K562 (cell line): ENCODE measurements around the gene CERS6. TPM values are rescaled to one million over a fixed set of nuclear protein-coding genes. Genes with fewer than 3 reads are reported as not detected.

ENCODE experiments used
- ARHGAP35 ChIP-seq: fragments of 450-650 bp; IDR thresholded peaks from 2 replicates; pipeline ENCODE4 v1.6.1; 2018; ENCODE audit not compliant: partially characterized antibody
- BACH1 ChIP-seq: fragments of 200-800 bp; sonication (Bioruptor generic); IDR thresholded peaks from 2 replicates; pipeline ENCODE4 v1.6.1; 2016; ENCODE audit warnings: missing genetic modification characterization, missing compliant biosample characterization
- BDP1 ChIP-seq: IDR thresholded peaks from 3 replicates; pipeline ENCODE4 v1.6.1; 2011; ENCODE audit not compliant: insufficient read length, insufficient read depth
- BRD9 ChIP-seq: fragments of 450-650 bp; IDR thresholded peaks from 2 replicates; pipeline ENCODE4 v1.6.1; 2018; ENCODE audit warnings: low read depth; ENCODE audit not compliant: partially characterized antibody
- C11orf30 ChIP-seq: fragments of 450-650 bp; IDR thresholded peaks from 2 replicates; pipeline ENCODE4 v1.6.1; 2016; ENCODE audit warnings: low read depth, mild to moderate bottlenecking
- HMG20A ChIP-seq: fragments of 450-650 bp; formaldehyde crosslinking; conservative IDR thresholded peaks from 2 replicates; pipeline ENCODE4 v1.4.0; 2020; ENCODE audit warnings: mild to moderate bottlenecking, mixed read lengths
- HNRNPLL ChIP-seq: fragments of 200-400 bp; formaldehyde crosslinking; IDR thresholded peaks from 2 replicates; pipeline ENCODE4 v1.6.1; 2017; ENCODE audit warnings: low read length, low read depth, mild to moderate bottlenecking; ENCODE audit not compliant: poor library complexity, severe bottlenecking
- IFI16 ChIP-seq: fragments of 250-450 bp; sonication (Bioruptor Pico); IDR thresholded peaks from 2 replicates; pipeline ENCODE4 v2.1.2; 2022; ENCODE audit warnings: mild to moderate bottlenecking, inconsistent platforms
- KLF13 ChIP-seq: fragments of 450-650 bp; IDR thresholded peaks from 2 replicates; pipeline ENCODE4 v1.6.1; 2016; ENCODE audit warnings: missing genetic modification characterization, low read depth, mild to moderate bottlenecking, missing compliant biosample characterization, moderate library complexity, borderline replicate concordance
- KLF6 ChIP-seq: fragments of 250-450 bp; sonication (Bioruptor Pico); IDR thresholded peaks from 2 replicates; pipeline ENCODE4 v1.4.0; 2020; ENCODE audit warnings: mild to moderate bottlenecking, moderate library complexity, borderline replicate concordance
- MEF2D ChIP-seq: conservative IDR thresholded peaks from 2 replicates; pipeline ENCODE4 v1.6.1; 2016; ENCODE audit warnings: low read depth, missing genetic modification characterization, missing compliant biosample characterization
- NEUROD1 ChIP-seq: fragments of 150-350 bp; IDR thresholded peaks from 2 replicates; pipeline ENCODE4 v1.6.1; 2014; ENCODE audit warnings: borderline replicate concordance, low read length, low read depth; ENCODE audit not compliant: partially characterized antibody
- POLR2B ChIP-seq: fragments of 450-650 bp; IDR thresholded peaks from 2 replicates; pipeline ENCODE4 v1.6.1; 2018; ENCODE audit warnings: low read depth; ENCODE audit not compliant: partially characterized antibody
- PYGO2 ChIP-seq: fragments of 450-650 bp; IDR thresholded peaks from 2 replicates; pipeline ENCODE4 v1.6.1; 2016; ENCODE audit warnings: mild to moderate bottlenecking, missing genetic modification characterization, moderate library complexity, missing compliant biosample characterization
- TAF7 ChIP-seq: fragments of 450-650 bp; IDR thresholded peaks from 2 replicates; pipeline ENCODE4 v1.6.1; 2016; ENCODE audit warnings: missing genetic modification characterization, missing compliant biosample characterization
- TGIF2 ChIP-seq: sonication (generic); formaldehyde crosslinking; IDR thresholded peaks from 2 replicates; pipeline ENCODE4 v1.8.1; 2022; ENCODE audit warnings: mild to moderate bottlenecking, missing genetic modification reagents, moderate library complexity
- ZC3H8 ChIP-seq: fragments of 450-650 bp; IDR thresholded peaks from 2 replicates; pipeline ENCODE4 v1.6.1; 2017
- ZNF253 ChIP-seq: fragments of 250-450 bp; sonication (Bioruptor Pico); conservative IDR thresholded peaks from 2 replicates; pipeline ENCODE4 v1.6.1; 2021; ENCODE audit warnings: mild to moderate bottlenecking
- polyA plus RNA-seq, 8 experiments: library from polyadenylated mRNA; depleted of rRNA in 4 of 8; stranded (reverse) in 5 of 8; unstranded in 3 of 8; fragments of >200 nt; fragmentation: Nextera tagmentation in 2 of 8; fragmentation: Illumina TruSeq in 1 of 8; extraction: Ambion mirVana in 2 of 8; extraction: Trizol in 1 of 8; gene quantifications; 2 replicates each; pipeline versions ENCODE4 v1.2.1 to v1.2.3, GENCODE V29; 2011 to 2014; ENCODE audit warnings: inconsistent platforms in 1 of 8, missing spikeins in 1 of 8
- total RNA-seq, 7 experiments: library from RNA; depleted of rRNA in 6 of 7; stranded (reverse); fragments of >200 nt in 6 of 7; fragmentation: Illumina TruSeq in 2 of 7; extraction: Trizol in 2 of 7; gene quantifications; 2 replicates each; pipeline versions ENCODE4 v1.2.1 to v1.2.3, GENCODE V29; 2011 to 2021; ENCODE audit warnings: low replicate concordance in 1 of 7
- TF ChIP-seq, protein P1 (sequence below): fragments of 250-450 bp; sonication (Bioruptor Pico); IDR thresholded peaks from 2 replicates; pipeline ENCODE4 v1.5.0; 2021; ENCODE audit warnings: mild to moderate bottlenecking, borderline replicate concordance
- TF ChIP-seq, protein P2 (sequence below): IDR thresholded peaks from 2 replicates; pipeline ENCODE4 v1.6.1; 2011; ENCODE audit warnings: borderline replicate concordance, low read depth, mild to moderate bottlenecking, moderate library complexity, low read length; ENCODE audit not compliant: insufficient read depth, poor library complexity, severe bottlenecking
- TF ChIP-seq, protein P3 (sequence below): fragments of 200-400 bp; formaldehyde crosslinking; IDR thresholded peaks from 2 replicates; pipeline ENCODE4 v1.6.1; 2017; ENCODE audit warnings: mild to moderate bottlenecking, low read depth, low read length, moderate library complexity

CERS6 gene
- total and polyA plus RNA-seq, 9 of the 15 experiments (the other 6 are each of a cell fraction or from before 2014, with no cell fraction given): 1.6 to 13.6 (median 11.4) TPM

DNA sequence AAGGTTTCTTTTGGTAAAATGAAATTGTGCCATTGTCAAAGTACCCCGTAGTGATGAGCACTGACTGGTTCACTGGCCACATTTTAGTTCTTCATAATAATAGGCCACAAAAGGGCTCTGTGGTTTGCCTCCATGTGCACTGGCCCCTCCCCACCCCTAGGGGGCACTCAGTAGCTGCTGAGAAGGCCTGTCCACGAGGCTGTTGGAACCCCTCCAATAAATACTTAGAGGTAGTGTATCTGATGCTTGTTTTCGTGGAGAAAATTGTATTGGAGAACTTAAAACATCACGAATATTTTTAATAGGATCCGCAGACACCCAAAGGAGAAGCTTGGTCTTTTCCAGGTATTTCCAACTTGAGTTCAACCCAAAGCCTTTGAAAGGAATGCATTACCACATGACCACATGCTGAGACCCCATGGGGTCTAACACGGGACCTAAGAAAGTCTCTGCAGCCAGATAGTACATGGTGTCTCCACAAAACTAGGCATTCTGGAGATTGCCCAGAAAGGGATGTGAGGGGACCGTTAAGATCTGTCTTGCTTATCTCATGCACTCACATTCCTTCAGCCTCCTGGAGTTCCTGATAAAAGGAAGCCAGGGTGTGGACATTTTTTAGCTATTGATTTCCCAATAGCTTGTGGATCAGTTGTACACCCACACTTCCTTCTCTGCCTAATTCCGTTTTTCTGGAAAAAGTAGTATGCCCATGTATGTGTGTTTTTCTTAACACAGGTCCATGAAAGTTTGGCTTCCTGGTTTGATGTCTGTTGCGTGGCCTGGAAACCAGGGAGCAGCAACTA is 317.8 kb downstream of the CERS6 start (continued):
- TF ChIP-seq NEUROD1 (peak; percentile 80), KLF6 (CRISPR knock-in tag) (peak; percentile 5; the same call in 1 of the 2 replicates), MEF2D (peak; percentile 78), TAF7 (tag) (no peak), BRD9 (peak; percentile 94), ZNF253 (CRISPR knock-in tag) (no peak), HNRNPLL (no peak), TGIF2 (no peak), HMG20A (CRISPR knock-in tag) (no peak), C11orf30 (no peak), BACH1 (tag) (peak; percentile 45; the same call in 1 of the 2 replicates), IFI16 (CRISPR knock-in tag) (no peak), PYGO2 (tag) (peak; percentile 92), ARHGAP35 (no peak), POLR2B (no peak), ZC3H8 (no peak), BDP1 (no peak), KLF13 (tag) (0 out of 2 replicates have a peak, but pooled peaks have one; percentile 30)
- TF ChIP-seq, protein P1, sequence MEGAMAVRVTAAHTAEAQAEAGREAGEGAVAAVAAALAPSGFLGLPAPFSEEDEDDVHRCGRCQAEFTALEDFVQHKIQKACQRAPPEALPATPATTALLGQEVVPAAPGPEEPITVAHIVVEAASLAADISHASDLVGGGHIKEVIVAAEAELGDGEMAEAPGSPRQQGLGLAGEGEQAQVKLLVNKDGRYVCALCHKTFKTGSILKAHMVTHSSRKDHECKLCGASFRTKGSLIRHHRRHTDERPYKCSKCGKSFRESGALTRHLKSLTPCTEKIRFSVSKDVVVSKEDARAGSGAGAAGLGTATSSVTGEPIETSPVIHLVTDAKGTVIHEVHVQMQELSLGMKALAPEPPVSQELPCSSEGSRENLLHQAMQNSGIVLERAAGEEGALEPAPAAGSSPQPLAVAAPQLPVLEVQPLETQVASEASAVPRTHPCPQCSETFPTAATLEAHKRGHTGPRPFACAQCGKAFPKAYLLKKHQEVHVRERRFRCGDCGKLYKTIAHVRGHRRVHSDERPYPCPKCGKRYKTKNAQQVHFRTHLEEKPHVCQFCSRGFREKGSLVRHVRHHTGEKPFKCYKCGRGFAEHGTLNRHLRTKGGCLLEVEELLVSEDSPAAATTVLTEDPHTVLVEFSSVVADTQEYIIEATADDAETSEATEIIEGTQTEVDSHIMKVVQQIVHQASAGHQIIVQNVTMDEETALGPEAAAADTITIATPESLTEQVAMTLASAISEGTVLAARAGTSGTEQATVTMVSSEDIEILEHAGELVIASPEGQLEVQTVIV (CRISPR knock-in tag): no peak
- TF ChIP-seq, protein P2, sequence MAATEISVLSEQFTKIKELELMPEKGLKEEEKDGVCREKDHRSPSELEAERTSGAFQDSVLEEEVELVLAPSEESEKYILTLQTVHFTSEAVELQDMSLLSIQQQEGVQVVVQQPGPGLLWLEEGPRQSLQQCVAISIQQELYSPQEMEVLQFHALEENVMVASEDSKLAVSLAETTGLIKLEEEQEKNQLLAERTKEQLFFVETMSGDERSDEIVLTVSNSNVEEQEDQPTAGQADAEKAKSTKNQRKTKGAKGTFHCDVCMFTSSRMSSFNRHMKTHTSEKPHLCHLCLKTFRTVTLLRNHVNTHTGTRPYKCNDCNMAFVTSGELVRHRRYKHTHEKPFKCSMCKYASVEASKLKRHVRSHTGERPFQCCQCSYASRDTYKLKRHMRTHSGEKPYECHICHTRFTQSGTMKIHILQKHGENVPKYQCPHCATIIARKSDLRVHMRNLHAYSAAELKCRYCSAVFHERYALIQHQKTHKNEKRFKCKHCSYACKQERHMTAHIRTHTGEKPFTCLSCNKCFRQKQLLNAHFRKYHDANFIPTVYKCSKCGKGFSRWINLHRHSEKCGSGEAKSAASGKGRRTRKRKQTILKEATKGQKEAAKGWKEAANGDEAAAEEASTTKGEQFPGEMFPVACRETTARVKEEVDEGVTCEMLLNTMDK: peak; percentile 38
- TF ChIP-seq, protein P3, sequence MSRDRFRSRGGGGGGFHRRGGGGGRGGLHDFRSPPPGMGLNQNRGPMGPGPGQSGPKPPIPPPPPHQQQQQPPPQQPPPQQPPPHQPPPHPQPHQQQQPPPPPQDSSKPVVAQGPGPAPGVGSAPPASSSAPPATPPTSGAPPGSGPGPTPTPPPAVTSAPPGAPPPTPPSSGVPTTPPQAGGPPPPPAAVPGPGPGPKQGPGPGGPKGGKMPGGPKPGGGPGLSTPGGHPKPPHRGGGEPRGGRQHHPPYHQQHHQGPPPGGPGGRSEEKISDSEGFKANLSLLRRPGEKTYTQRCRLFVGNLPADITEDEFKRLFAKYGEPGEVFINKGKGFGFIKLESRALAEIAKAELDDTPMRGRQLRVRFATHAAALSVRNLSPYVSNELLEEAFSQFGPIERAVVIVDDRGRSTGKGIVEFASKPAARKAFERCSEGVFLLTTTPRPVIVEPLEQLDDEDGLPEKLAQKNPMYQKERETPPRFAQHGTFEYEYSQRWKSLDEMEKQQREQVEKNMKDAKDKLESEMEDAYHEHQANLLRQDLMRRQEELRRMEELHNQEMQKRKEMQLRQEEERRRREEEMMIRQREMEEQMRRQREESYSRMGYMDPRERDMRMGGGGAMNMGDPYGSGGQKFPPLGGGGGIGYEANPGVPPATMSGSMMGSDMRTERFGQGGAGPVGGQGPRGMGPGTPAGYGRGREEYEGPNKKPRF: no peak
